ENCODE measurements around the gene MC2R.
"Not testable (repeated sequence)": the region's sequence is repeated elsewhere in the genome, so short reads cannot be mapped to it uniquely, and the experiment has no call there.

MC2R gene

DNA sequence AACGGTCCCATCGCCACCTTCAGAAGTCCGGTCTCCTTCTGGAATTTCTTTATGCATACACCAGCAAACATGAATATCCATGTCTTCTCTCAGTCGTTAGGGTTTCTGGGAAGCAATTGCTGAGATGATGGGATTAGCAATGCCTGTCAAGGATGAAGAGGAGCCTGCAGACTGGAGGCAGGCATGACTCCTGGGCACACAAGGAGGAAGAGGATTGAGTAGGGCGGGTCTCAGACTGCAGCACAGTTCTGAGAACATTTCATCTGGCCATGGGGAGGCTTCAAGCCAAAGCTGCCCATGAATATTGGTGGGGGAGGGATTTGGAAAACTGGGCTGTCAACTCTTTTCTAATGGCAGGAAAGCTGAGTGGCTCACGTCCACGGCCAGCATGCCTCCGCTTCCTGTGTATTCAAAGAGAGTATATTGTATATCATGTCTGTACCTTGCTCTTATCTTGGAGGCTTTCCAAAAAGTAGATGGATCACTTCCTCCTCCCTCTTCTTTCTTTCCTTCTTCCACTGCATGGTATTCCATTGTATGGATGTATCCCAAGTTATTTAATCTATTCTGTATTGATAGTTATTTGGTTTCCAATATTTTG is 24.5 kb downstream of the MC2R start:
- DNase-seq: no peak

DNA sequence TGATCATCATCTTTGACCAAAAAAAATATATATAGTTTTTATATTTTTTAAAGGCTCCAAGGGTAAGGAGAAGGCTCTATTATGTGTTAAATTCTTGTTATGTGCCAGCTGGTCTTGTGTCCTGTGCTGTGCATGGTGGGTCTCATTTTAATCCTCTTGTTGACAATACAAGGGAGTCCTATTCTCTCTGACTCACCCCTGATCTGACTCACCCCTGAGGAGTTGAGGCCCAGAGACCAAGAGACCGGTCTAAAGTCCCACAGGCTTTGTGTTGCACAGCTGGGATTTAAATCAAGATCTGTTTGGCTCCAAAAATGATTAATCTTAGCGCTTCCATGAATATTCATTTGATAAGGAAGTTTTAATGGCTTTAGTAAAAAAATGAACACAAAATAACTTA is 25.7 kb downstream of the MC2R start:
- DNase-seq: no peak

DNA sequence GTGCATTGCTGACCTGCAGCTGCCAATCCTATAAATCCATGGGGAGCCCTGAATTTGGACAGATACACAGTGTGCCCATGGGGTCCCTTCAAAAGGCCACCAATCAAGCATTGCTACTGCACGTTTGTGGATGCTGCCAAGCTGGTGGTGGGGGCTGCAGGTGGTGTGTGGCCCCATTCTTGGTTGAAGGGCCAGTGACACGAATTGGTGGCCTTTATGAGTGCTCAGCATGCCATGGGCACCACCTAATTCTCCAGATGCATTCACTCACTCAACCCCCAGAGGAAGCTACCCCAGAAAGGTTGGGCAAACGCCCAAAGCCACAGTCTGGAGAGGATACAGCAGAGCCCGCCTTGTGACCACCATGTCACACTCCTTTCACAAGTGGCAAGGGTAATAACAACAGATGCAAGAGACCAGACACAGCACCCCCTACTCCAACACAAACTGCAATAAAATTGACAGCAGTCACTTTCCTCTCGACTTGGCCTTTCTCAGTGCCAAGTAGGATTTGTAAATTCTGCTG is 27.1 kb downstream of the MC2R start:
- no peak for DNase-seq

DNA sequence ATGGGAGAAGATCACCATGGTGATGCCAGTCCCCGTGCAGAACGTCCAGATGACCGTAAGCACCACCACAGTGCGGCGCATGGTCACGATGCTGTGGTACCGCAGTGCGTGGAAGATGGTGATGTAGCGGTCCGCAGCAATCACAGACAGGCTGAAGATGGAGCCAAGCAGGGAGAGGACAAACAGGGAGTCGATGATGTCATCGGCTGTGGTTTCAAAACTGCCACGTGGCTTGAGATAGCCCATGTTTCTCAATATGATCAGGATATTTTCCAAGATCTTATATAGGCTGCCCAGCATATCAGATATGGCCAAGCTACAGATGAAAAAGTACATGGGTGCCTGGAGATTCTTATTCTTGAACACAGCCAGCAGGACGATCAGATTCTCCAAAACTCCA is 30.3 kb downstream of the MC2R start:
- no peak for DNase-seq

DNA sequence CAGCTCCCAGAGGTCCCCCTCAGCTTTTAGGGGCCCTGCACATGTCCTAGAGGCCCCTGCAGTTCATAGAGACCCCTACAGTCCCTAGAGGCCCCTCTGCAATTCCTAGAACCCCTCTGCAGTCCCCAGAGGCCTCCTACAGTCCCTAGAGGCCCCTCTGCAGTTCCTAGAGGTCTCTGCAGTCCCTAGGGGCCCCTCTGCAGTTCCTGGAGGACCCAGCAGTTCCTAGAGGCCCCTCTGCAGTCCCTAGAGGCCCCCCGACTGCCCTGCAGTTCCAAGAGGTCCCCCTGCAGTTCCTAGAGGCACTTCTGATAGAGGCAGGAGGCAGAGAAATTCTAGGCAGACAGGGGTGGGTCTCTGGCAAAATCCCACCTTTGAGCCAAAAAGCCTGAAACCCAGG is 35.4 kb downstream of the MC2R start:
- DNase-seq: no peak

DNA sequence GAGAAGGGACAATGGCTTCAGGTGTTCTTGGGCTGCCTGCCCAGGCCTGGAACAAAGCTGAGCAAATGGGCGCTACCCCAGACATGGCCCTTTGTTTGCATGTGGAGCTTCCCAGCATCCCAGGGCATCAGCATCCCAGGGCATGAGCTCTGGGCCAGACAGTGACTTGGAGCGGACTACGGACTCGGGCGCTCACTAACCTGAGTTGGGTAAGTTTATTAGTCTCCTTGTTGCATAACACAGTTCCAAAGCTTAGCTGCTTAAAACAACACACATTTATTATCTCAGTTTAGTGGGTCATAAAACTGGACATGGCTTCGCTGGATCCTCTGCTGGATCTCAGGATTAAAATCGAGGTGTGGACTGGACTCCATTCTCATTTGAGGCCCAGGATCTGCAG is 35.8 kb downstream of the MC2R start:
- DNase-seq: no peak

DNA sequence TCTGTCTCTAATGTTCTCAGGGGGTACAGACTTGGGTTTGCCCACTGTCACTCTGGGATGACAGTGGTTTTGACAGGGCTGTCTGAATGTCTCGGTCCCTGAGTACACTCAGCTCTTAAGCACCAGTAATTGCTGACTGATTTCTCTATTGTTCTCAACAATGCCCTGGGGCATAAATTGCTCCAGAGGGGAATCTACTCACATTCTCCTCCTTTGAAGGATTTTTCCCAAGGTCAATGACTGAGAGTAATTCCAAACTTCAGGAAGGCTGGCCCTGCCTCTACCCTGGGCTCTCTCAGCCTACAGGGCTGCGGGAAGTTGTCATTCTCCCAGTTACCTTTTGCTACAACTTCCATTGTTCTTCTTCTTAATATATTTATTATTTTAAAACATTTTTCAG is 36.5 kb downstream of the MC2R start:
- DNase-seq: no peak

DNA sequence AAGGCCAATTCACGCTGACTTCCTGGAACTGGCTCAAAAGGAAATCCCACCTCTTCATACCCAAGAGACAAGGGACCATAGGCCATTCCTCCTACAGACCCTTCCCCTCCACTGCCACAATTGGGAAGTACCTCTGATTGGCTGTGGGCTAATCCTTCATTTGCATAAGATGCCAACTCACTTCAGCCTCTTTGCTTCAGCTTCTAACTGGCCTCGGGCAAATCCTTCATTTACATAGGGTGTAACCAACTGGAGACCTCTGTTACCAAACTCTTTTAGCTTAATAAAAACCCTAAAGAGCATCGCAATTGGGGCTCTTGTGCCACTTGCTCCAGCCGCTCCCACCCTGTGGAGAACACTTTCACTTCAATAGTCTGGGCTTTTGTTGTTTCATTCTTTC is 38.2 kb downstream of the MC2R start:
- no peak for DNase-seq

DNA sequence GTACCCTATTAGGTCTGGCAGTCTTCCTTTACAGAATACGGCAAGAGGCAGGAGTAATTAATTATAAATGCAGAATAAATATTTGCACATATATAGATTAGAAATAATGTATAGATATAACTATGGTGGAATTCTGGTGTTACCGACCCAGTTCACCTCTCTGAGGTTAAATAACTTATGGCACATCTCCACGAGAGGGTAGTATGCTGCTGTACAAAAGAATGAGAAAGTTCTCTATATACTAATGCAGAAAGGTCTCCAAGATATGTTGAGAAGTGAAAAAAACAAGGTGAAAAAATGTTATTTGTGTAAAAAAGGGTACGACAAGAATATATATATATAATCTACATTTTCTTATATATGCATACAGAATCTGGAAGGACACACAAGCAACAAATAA is 40.8 kb downstream of the MC2R start:
- no peak for DNase-seq

DNA sequence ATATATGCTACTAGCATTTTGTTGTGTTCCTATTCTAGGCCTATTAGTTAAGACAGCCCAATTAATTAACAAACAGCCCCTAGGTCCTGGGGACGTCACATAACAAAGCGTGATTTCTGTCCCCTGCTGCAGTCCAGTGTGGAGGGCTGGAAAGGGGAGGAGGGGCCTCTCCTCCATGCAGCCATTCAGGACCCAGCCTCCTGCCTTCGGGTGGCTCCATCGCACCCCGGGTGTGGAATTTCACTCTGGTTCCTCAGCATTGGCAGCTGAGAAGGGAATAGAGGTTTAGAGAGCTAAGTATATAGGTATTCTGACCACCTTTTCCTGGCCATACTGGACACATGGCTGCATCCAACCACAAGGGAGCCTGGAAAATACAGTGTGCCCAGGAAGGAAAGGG is 42.4 kb downstream of the MC2R start:
- no peak for DNase-seq

DNA sequence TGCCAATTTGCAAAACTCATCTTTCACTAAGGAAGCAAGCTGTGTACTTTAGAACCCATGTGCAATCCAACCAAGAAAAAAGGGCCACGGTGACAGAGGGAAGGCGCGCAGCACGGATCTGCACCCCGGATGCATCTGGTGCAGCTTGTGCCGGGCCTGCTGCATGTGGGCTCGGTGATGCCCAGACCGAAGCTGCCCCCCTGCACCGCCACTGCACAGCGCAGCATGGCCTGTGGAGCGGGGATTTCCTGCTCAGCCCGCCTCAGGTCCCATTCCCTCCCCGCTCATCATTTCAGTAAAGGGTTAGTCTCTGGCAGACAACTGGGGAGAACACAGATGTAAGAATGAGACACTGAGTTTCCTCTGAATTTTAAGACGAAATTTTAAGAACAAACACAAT is 43.0 kb downstream of the MC2R start:
- no peak for DNase-seq

DNA sequence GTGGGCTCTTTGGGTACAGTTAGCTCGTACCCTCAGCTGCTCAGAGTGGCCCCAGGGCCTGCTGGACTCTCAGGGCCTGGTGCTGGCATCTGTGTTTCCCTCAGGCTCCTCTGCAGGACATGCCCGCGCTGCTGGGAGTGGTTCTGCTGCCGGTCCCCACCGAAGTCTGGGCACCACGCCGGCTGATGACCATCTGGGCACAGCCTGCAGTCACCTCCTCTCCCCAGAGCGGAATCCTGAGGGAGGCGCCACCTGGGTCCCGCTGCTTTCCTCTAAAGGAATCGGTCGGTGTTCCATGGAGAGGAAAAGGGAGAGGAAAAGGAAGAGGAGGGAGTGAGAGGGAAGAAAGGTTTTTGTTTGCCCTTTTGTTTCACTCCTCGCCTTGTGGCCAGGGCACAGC is 43.6 kb downstream of the MC2R start:
- no peak for DNase-seq

DNA sequence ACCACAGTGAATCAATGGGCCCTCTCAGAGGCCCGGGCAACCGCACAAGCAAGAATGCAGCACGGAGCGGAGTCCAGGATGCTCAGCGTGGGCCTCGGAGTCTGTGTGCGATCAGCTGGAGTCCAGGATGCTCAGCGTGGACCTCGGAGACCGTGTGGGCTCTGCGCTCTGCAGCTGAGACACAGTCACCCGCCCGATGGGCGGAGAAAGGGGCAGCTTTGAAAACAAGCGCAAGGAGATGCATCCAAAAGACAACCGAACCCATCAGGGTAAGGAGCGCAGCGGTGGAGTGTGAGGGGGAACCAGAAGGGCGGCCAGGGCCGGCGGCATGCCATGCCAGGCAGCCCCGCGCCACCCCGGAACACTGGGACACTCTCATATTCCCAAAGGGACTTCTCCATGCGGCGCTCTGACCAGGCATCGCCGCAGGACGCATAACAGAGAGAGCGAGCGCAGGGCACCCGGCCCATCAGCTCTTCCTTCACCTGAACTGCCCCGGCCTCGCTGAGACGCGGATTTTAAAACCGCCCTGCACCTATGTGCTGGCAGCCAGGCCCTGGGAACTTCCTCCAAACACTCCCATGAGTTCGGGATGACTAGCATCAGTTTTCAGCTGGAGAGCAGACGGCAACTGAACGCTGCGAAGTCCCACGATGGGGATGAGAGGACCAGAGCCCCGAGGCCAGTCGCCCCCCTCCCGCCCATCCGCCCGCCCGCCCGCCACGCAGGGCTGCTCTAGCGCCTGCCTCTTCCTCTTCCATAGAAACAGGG is 46.6 kb downstream of the MC2R start:
- DNase-seq: no peak

DNA sequence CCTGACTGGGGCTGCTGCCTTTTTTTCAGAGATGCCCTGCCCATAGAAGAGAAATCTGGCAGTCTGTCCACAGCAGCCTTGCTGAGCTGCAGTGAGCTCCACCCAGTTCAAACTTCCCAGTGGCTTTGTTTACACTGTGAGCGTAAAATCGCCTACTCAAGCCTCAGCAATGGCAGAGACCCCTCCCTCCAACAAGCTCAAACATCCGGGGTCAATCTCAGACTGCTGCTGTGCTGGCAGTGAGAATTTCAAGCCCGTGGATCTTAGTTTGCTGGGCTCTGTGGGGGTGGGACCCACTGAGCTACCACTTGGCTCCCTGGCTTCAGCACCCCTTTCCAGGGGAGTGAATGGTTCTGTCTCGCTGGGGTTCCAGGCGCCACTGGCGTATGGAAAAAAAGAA is 52.4 kb downstream of the MC2R start:
- DNase-seq: not testable (repeated sequence)

DNA sequence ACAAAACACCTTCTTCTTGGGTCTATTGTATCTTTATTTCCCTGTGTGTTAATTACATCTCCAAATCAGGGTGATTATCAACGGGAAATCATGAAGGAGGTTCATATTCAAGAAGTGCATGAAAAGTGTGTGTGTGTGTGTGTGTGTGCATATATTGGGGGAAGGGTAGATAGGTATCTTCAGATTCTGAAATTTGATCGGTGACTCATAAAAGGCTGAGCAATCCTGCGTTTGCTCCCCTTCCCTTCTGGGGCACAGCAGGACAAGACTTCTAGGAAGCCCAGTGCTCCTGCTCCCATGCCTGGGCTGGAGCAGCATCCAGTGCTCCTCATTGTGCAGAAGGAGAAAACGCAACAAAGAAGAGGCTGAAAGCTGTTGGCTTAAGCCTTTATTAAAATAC is 65.5 kb downstream of the MC2R start:
- DNase-seq: no peak

DNA sequence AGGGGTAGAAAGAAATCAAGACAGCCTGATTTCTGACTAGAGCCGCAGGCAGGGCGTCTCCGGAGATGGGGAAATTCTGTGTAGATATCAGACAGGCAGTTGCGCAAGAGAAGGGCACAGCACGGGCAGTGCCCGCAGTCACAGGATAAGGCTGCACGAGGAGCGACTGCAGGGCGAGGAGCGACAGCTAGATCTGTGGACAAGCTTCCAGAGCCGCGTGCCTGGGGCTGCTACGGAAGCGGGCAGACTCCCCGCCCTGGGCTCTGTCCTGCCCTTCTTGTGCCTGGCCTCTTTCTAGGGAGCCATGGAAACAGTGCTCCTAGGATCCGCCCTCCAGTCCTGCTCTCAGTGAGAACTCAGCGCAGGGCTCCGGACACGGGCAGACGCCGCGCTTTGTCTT is 78.8 kb downstream of the MC2R start:
- no peak for DNase-seq

DNA sequence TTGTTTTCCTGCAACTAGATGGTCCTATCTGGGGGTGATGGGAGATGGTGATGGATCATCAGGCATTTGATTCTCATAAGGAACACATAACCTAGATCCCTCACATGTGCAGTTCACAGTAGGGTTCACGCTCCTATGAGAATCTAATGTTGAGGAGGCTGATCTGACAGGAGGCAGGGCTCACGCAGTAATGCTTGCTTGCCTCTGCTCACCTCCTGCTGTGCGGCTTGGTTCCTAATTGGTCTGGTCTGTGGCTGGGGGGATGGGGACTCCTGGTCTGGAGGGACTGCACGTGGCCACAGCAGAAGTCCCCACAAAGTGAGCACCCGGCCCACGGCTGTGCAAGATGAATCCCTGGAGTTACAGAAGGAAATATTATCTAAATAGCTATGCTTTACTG is 80.1 kb downstream of the MC2R start:
- DNase-seq: no peak

DNA sequence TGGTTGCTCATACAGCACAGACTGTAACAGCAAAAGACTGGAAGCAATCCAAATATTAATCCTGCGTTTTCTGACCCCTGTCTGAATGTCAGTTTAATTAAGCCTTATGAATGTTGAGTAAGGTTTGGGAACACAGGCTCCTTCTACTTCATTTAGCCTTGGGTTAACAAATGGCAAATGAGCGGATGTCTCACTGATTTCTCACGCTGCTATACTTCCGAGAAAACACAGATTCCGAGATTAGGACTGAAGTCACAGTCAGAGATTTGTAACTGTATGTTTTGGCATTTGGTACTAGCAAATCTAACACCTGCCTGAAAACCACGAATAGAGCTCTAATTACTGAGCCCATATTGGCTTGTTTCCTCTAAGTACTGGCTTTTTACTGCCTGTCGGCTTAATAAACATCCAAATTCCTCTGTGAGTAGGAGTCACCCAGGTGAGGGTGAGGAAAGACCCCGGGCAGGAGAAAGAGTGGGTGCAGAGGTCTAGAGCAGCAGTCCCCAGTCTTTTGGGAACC is 80.8 kb downstream of the MC2R start:
- DNase-seq: no peak
